ENCODE data around the gene EIF3F.

Gene EIF3F

GRCh38 chr11:8040261-8040920 is 53.3 kb downstream of the EIF3F start:
- DNase-seq, result no peak

- DNase-seq, result no peak
Measured at GRCh38 chr11:8040921-8041285, 53.8 kb downstream of the EIF3F start.

- DNase-seq, result no peak
Measured at GRCh38 chr11:8041576-8041975, 54.4 kb downstream of the EIF3F start.

- no peak for DNase-seq
Measured at GRCh38 chr11:8043756-8044155, 56.6 kb downstream of the EIF3F start.

GRCh38 chr11:8045839-8046238 is 58.7 kb downstream of the EIF3F start:
- no peak for DNase-seq

GRCh38 chr11:8047382-8047781 is 60.2 kb downstream of the EIF3F start:
- DNase-seq, result no peak

- no peak for DNase-seq
Measured at GRCh38 chr11:8049084-8049483, 61.9 kb downstream of the EIF3F start.
